Measurements from ENCODE around the gene MDC1. TPM values are rescaled to one million over a fixed set of nuclear protein-coding genes. Genes with fewer than 3 reads are reported as not detected.
A peak's percentile ranks its signal among the peaks of the same experiment; 100 is the strongest.

MDC1 gene
- total RNA-seq, 1 donor = 12.1 TPM

DNA sequence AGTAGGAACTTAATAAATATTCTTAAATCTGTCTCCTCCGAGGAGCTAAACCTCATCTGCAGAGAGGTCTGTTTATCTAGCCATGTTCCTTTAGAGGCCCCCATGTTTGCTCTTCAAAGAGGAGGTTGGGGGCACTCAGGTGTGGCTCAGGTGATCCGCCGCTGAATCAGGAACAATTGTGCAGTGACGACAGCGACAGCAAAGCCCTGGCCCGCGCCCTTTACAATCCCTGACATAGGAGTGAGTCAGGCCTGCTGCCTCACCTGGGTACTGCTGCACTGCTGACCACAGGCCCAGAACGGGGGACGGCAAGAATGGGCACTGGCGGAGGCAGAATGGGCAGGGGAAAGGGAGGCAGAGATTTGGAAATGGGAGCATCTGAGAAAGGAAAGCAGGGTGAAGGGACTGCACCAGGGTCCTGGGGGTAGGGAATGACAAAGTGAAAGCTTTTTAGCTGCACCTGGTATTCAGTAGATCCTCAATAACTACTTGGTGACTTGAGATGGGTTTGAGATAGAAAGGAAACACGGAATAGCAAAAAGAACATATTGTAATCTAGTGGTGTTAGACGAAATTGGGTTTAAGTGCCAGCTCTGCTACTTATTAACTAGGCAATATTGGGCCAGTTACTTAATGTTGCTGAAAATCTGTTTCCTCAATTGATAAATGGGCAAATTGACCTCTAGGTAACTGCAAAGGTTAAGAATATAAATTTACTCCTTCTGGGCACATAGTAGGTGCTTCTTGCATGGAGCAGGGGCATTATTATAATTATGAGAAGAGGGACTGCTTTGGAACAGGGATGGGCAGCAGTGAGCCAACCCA, 32.7 kb upstream of the MDC1 start:
- H3K4me3 ChIP-seq (ENCODE audit: low read depth, low read length) = no peak overlapping the region
- TF ChIP-seq, protein P1, sequence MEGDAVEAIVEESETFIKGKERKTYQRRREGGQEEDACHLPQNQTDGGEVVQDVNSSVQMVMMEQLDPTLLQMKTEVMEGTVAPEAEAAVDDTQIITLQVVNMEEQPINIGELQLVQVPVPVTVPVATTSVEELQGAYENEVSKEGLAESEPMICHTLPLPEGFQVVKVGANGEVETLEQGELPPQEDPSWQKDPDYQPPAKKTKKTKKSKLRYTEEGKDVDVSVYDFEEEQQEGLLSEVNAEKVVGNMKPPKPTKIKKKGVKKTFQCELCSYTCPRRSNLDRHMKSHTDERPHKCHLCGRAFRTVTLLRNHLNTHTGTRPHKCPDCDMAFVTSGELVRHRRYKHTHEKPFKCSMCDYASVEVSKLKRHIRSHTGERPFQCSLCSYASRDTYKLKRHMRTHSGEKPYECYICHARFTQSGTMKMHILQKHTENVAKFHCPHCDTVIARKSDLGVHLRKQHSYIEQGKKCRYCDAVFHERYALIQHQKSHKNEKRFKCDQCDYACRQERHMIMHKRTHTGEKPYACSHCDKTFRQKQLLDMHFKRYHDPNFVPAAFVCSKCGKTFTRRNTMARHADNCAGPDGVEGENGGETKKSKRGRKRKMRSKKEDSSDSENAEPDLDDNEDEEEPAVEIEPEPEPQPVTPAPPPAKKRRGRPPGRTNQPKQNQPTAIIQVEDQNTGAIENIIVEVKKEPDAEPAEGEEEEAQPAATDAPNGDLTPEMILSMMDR (IDR thresholded peaks at IDR 0.05; ENCODE audit: insufficient read depth, low read length) = no peak
- DNase-seq (ENCODE audit: low read depth) = no peak

DNA sequence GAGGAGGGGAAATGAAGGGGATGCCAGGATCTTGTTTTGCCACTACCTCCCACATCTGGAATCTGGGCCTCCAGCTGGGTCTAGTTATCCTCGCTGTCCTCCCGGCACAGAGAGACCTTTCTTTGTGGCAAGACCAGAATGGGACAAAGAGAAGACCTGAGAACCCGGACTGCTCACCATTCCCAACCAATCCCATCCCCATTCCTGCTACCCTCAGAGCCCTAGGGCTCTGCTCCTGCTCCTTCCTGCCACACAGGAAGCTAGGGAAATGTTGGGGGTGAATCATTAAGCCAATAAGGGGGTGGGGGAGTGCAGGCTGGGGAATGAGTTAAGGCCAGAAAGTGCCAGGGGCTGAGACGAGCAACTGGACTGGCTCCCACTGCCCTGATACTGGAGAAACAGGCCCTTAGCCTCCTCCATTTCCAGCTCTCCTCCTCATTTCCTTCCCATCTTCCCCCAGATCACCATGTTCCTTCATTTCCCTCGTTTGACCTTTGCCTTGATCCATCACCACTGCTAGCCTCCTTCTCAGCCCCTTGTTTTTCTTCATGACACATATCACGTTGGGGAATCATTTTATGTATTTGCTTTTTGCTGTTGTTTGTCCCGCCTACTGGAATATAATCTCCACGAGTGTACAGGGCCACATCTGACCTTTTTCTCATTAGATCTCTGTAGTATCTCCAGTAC, 31.9 kb upstream of the MDC1 start:
- TF ChIP-seq, protein P1 (IDR thresholded peaks at IDR 0.05; ENCODE audit: insufficient read depth, low read length) = no peak
- no peak for DNase-seq (ENCODE audit: low read depth)
- H3K4me3 ChIP-seq (ENCODE audit: low read depth, low read length) = no peak overlapping the region

DNA sequence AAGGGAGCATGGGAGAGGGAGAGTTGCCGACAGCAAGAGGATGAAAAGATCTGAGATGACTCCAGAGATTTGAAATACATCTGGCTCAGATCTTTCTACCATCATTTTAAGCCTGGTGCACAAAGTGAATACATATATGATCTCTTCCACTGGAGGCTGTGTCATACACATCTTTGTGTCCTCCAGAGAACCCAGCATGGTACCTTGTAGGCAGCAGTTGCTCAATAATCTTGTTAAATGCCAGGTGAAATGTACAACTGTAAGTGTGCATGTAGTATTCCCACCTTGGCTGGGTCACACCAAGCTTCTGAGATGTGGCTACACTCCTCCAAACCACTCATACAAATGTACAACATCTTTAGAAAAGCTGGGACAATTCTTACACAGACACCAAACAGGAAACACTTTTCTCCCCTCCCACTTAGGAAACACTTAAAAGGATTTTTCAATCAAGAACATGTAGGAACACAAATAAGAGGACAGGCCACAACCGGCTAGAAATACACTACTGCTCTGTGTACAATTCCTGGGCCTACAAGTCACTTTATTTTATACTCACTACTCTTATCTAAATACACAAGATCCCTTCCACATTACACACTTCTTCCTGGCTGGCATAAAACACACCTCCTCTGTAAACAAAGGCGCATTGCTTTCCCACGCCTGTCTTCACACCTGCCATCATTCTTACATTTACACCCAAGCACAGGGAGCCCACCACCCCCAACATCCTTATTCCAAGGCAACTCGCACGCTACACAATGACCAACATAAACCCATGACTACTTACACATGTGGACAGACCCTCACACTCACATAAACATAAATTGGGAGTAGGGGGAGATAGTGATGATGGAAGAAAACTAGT, 31.1 kb upstream of the MDC1 start:
- H3K4me3 ChIP-seq (ENCODE audit: low read depth, low read length) = no peak overlapping the region
- TF ChIP-seq, protein P1 (IDR thresholded peaks at IDR 0.05; ENCODE audit: insufficient read depth, low read length) = no peak
- DNase-seq (ENCODE audit: low read depth) = no peak

DNA sequence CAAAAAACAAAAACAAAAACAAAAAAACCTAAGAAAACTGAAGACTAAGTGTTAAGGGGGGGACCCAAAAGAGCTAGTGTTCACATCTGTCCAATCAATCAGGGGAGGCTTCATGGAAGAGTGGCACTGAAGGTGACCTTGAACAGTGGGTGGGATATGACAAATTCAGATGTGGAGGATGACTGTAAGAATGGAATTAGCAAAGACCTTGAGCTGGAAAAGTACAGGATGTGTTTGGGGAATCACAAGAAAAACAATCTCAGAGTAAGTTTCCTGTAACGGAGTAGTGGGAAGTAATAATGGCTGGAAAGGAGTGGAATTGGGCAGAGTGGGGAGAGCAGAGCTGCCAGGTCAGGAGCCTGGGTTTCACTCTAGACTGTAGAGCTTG, 30.2 kb upstream of the MDC1 start:
- no peak for DNase-seq (ENCODE audit: low read depth)
- TF ChIP-seq, protein P1 (IDR thresholded peaks at IDR 0.05; ENCODE audit: insufficient read depth, low read length) = no peak
- H3K4me3 ChIP-seq (ENCODE audit: low read depth, low read length) = no peak overlapping the region

DNA sequence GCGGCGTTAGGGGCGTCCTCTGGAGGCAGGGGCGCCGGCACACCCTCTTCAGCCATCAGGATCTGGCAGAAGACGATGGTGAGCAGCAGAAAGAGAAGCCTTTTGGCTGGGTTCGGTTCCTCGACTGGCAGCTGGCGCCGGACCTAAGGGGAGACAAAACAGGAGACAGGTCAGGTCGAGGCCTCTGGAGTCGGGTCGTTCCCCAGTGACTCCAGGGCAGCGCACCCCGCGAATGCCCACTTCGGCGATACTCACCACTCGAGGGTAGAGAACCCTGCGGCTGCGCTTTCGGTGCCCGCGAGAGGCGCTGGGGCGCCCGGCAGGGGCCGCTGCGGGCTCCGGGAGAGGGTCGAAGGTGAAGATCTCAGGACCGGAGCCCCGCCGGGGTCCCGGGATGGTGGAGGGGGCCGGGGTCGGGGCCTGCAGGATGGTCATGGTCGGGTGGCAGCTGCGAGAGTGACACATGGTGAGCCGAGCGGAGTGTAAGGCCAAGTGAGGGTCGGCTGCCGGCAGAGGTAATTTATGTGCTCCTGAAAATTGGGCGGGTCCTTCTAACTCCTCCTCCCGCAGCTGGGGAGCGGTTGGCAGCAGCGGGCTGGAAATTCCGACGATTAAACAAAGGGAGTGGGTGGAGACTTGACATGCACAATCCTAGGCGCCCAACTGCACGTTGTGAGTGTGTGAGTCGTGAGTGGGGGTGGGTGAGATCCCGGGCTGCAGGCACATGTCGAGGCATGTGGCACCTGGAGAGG, 27.1 kb upstream of the MDC1 start, which contains the start of gene IER3:
IER3 (minus strand) TSS at position 494 of the 752 bp plus-strand sequence; CDS start at position 465, 29 bp downstream.
- peak within 1 kb of the TSS; percentile 95 for H3K4me3 ChIP-seq (ENCODE audit: low read depth, low read length)
- TF ChIP-seq, protein P1 (IDR thresholded peaks at IDR 0.05; ENCODE audit: insufficient read depth, low read length) = peak; percentile 70
- peak; percentile 94 for DNase-seq (ENCODE audit: low read depth)
